HG02885 (cell line): ENCODE data around the gene SPDYE8.
"Not testable (repeated sequence)": the region's sequence is repeated elsewhere in the genome, so short reads cannot be mapped to it uniquely, and the experiment has no call there.

Source experiments
- ATAC-seq: cut with Tn5 transposase; IDR thresholded peaks from one replicate; pipeline ENCODE4 v1.9.1; 2021; ENCODE audit warnings: mild to moderate bottlenecking; ENCODE audit not compliant: unreplicated experiment, poor library complexity

SPDYE8 gene, protein sequence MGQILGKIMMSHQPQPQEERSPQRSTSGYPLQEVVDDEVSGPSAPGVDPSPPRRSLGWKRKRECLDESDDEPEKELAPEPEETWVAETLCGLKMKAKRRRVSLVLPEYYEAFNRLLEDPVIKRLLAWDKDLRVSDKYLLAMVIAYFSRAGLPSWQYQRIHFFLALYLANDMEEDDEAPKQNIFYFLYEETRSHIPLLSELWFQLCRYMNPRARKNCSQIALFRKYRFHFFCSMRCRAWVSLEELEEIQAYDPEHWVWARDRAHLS

DNA sequence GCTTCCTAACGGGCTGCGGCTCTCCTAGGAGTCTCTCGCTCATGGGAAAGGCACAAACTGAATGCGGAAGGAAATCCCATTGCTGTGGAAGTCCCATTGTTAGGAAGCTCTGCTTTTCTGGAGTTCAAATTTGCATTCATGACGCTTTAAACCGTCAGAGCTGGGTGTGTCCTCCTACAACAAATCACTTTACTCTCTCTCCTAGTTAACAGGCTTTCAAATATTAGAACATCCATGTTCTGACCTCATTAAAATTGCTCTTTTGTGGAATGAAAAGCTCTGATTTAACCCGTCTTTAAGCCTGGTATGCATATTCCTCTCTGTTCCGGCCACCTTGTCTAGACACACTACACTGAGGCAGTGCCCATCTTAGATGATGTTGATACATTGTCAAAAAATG, at the start of gene SPDYE8:
TSS of gene SPDYE8 (minus strand) at position 101 of the 400 bp plus-strand sequence. CDS start 1,800 bp downstream, outside the sequence.
- ATAC-seq = not testable (repeated sequence)

DNA sequence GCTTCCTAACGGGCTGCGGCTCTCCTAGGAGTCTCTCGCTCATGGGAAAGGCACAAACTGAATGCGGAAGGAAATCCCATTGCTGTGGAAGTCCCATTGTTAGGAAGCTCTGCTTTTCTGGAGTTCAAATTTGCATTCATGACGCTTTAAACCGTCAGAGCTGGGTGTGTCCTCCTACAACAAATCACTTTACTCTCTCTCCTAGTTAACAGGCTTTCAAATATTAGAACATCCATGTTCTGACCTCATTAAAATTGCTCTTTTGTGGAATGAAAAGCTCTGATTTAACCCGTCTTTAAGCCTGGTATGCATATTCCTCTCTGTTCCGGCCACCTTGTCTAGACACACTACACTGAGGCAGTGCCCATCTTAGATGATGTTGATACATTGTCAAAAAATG, 28.2 kb upstream of the SPDYE8 start, which contains the start of gene SPDYE11:
TSS of gene SPDYE11 (minus strand) at position 101 of the 400 bp plus-strand sequence. CDS start 1,800 bp downstream, outside the sequence.
- not testable (repeated sequence) for ATAC-seq

DNA sequence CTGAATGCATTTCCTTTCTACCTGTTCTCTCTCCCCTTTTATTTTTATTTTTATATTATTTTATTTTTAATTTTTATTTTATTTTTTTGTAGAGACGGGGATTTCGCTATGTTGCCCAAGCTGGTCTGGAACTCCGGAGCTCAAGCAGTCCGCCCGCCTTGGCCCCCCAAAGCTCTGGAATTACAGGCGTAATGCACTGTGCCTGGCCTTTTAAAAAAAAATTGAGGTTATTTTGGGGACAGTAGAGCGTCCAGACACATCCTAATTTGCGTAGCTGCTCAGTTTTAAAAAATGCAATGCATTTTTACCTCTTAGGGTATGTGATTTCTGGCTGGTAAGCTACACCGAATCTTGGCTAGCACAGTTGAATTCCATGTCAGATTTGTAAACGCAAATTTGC, 23.1 kb downstream of the SPDYE8 start:
- not testable (repeated sequence) for ATAC-seq

DNA sequence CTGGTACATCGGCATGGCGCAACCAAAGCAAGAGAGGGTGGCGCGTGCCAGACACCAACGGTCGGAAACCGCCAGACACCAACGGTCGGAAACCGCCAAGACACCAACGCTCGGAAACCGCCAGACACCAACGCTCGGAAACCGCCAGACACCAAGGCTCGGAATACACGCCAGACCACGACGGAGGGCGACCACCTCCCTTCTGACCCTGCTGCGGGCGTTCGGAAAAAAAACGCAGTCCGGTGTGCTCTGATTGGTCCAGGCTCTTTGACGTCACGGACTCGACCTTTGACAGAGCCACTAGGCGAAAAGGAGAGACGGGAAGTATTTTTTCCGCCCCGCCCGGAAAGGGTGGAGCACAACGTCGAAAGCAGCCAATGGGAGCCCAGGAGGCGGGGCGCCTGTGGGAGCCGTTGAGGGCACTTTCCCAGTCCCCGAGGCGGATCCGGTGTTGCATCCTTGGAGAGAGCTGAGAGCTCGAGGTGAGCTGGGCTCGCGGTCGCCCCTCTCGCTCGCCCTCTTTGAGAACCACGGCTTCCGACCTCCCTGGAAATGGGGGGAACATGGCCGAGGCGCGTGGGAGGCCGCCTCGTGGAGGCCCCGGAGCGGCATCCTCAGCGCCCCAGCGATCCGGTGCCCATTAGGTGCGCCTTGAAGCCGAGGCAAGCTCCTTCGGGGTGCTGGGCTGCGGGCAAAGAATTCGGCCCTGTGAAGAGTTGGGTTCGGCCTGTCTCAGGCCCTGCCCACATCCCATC, 23.7 kb downstream of the SPDYE8 start:
- ATAC-seq = peak; percentile 76

DNA sequence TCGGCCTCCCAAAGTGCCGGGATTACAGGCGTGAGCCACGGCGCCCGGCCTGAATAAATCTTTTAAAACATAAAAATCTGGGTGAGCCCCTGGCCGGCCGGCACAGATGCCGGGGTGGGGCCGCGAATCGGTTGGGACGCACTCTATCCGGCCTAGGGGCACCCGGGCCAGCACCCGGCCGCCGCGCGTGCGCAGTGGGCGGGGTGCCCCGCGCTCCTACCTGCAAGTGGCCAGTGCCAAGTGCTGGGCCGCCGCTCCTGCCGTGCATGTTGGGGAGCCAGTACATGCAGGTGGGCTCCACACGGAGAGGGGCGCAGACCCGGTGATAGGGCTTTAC, 24.2 kb downstream of the SPDYE8 start:
- ATAC-seq = peak; percentile 86

DNA sequence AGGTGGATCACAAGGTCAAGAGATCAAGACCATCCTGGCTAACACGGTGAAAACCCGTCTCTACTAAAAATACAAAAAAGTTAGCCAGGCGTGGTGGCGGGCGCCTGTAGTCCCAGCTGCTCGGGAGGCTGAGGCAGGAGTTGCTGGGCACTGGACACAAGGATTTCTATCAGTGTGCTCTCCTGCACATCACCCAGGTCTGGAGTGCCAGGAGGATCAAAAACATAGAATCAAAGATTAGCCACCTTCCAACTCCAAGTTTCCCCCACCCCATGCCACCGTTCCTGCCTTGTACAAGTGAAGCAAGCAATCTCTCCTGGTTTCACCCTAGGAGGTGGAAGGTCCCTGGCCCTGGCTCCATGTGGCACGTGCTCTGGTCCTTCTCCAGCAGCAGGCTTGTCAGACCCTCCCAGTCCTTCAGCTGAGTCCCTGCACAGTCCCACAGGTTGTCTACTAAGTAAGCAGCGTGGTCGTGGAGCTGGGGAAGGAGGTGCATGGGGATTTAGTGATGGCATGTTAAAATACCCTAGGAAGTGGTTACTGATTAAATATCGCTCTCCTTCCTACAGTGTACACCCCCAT, 31.6 kb downstream of the SPDYE8 start:
- not testable (repeated sequence) for ATAC-seq

DNA sequence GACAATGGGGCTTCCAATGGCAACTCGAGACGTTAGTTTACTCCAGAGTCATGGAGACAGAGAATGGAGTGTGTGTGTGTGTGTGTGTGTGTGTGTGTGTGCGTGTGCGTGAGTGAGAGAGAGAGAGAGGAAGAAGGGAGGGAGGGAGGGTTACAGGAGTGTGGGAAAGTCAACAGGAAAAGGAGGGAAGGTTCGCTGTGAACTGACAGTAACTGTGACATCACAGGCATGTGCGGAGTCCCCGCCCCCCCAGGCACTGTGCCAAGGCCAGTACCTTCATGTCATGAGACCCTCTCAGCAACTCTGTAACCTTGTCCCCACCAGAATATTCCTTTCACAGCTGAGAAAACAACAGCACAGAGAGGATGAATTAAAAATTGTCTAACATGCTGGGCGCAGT, 32.1 kb downstream of the SPDYE8 start:
- not testable (repeated sequence) for ATAC-seq

DNA sequence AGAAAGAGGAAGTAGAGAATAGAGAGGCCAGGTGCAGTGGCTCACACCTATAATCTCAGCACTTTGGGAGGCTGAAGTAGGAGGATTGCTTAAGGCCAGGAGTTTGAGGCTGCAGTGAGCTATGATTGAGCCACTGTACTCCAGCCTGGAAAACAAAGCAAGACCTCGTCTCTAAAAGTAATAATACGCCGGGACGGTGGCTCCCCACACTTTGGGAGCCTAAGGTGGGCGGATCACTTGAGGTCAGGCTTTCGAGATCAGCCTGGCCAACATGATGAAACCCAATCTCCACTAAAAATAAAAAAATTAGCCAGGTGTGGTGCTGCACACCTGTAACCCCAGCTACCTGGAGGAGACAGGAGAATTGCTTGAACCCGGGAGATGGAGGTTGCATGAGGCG, 34.1 kb downstream of the SPDYE8 start:
- ATAC-seq = not testable (repeated sequence)

DNA sequence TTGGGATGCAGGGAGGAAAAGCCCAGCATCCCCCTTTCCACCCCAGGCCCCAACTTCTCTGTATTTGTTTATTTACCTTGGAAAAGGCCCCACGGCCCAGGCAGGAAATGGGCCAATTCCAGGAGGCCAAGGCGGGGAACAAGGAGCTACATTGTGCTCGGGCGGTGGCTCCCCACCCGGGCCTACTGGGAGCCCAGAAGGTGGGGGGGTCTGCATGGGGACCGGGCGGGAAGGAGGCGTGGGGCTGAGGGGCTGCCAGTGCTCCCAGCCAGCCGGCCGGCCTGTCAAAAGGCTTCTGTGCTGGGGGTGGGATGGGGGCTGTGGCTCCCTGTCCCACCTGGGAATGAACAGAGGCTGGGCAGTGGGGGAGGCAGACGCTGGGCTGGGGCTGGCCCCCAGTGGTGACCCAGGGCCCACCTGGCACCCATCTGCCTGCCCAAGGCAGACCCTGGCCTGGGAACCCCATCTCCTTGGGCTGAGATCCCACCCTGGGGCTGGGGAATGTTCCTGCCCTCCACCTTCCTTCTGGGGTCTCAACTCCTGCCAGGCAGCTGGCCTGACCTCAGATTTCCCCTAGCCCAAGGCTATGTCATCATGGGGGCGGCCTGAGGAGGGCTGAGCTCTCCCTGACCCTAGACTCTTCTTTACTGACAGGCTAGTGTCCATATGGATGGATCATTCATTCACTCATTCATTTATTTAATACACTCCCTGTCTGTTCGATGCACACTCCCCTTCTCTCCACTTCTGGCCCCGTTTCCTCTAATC, 39.2 kb downstream of the SPDYE8 start:
- not testable (repeated sequence) for ATAC-seq

DNA sequence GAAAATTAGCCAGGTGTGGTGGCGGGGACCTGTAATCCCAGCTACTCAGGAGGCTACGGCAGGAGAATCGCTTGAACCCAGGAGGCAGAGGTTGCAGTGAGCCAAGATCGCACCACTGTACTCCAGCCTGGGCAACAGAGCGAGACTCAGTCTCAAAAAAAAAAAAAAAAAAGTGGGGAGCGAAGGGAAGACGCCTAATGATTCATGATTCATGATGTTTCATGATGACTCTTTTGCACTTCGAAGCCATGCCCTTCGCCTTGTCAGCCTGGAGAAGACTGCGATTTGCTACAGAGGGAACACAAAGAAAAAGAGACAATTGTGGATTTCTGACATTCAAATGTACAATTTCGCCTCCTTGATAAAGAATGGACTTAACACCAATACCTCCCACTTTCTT, 47.5 kb downstream of the SPDYE8 start:
- ATAC-seq = not testable (repeated sequence)

DNA sequence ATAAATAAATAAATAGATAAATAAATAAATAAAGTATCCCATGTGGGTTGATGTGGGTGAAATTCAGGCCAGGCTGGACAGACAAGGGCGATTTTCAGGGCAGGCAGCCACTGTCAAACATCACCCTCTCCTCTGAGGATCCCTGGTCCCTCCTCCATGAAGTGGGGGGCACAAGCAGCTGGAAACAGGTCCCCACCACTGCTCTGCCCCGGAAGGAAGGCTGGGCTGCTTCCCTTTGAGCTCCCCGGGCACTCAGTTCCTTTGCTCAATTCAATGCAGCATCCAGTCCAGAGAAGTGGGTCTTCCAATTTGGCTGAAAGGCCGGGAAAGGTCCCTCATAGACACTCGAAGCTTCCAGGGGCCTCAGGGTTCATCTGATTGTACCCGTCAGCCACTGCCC, 49.2 kb downstream of the SPDYE8 start:
- ATAC-seq = not testable (repeated sequence)

DNA sequence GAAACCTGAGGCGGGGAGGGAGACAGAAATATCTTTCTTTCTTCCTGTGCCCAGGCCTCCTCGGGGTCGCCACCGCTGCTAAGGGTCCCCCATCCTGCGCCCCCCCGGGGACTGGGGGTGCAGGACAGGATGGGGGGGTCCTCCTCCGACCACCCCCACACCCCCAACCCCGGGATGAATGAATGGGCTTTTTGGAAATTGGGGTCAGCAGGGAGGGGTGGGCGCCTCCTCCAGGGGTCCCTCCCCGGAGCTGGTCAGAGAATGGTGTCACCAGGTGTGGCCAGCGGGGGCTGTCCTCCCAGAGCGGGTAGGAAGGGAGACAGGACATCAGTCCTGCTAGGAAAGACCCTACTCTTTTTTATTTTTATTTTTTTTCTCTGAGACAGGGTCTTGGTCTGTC, 53.1 kb downstream of the SPDYE8 start:
- not testable (repeated sequence) for ATAC-seq

DNA sequence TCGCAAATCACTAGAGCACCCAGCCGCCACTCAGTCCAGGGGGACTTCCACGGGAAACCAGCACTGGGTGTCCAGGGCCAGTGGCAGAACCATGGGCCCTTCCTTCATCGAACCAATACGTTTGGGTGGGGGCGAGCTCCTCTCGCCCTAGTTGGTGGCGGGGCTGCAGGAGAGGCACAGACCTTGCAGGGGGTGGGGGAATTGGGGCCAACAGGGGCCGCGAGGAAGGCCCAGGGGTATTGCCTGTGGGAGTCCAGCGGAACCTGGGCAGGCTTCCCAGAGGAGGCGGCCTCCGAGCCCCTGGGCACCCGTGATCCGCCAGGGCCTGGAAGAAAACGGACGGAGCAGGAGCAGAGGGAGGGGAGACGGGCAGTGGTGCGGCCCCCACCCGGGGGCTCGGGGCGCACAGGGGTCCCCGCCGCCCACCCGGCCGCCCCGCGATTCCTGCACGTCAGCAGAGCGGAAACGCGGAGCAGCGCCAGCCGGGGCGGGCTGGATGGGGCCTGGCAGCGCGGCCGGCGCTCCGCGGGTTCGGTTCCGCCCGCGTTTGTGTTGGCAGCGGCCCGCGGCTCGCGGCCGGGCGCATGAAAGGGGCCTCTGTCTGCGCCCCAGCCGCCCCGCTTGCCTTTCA, 53.8 kb downstream of the SPDYE8 start:
- ATAC-seq = not testable (repeated sequence)

DNA sequence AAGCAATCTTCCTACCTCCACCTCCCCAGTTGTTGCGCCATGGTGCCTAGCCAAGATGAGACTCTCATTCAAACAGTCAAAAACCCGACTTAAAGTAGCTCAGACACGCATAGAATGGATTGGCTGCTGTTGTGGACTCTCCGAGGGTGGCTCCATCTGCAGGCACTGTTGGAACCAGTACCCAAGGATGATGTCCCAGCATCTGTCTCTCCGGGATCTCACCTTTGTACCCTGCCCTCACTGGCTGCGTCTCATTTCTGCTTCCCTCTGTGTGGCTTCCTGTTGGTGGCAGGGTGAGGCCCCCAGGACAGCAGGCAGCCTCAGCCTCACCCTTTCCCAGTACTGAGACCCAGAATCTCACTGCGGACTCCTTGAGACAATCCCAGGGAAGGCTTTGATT, 54.8 kb downstream of the SPDYE8 start:
- ATAC-seq = not testable (repeated sequence)

DNA sequence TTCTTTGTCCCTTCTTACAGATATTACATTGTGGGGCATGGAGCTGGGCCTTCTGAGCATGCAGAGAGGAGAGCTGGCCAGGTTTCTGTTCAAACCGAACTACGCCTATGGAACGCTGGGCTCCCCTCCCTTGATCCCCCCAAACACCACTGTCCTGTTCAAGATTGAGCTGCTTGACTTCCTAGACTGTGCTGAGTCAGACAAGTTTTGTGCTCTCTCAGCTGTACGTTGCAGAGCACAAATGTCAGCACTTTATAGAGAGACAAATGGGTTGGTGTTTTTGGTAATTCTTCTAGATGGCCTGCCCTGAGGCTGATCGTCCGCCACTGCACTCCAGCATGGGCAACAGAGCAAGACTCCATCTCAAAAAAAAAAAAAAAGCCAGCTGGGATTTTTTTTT, 58.1 kb downstream of the SPDYE8 start:
- ATAC-seq = not testable (repeated sequence)
